Measurements from ENCODE around the gene ANK3. TPM values are rescaled to one million over a fixed set of nuclear protein-coding genes. Genes with fewer than 3 reads are reported as not detected.

The ANK3 gene
- total RNA-seq, 4 donors from 2014 or later, result 34.8 to 91.3 (median 56.7) TPM

DNA sequence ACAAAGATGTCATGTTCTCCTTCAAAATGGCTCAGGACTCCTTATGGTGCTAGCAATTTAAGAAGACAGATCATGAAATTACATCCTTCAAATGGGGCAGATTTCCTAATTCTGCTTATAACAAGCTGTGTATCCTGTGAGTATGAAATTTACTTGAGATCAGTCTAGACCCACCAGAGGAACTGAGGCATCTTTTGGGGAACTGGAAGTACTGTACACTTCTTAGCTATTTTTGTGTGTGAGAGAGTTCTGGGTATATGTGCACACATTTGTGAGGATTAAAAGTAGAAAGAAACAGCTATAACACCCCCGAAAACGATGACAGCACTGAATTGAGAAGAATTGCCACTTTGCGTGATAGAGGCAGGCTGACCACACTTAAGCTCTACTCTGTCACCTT is 296.4 kb downstream of the ANK3 start:
- Histone ChIP-seq H3K4me3 (no peak overlapping the region), H3K4me1 (no peaks in the 10 kb centered on the region), H3K27ac (no peak overlapping the region), H3K9me3 (no peaks in the 10 kb centered on the region), H3K27me3 (no peaks in the 10 kb centered on the region), H3K36me3 (no peaks in the 10 kb centered on the region)
- intact Hi-C loops (cut with DNase I; ENCODE audit: low total_unique reads), result no loop called here
- no peak for DNase-seq
- TF ChIP-seq, protein P1, sequence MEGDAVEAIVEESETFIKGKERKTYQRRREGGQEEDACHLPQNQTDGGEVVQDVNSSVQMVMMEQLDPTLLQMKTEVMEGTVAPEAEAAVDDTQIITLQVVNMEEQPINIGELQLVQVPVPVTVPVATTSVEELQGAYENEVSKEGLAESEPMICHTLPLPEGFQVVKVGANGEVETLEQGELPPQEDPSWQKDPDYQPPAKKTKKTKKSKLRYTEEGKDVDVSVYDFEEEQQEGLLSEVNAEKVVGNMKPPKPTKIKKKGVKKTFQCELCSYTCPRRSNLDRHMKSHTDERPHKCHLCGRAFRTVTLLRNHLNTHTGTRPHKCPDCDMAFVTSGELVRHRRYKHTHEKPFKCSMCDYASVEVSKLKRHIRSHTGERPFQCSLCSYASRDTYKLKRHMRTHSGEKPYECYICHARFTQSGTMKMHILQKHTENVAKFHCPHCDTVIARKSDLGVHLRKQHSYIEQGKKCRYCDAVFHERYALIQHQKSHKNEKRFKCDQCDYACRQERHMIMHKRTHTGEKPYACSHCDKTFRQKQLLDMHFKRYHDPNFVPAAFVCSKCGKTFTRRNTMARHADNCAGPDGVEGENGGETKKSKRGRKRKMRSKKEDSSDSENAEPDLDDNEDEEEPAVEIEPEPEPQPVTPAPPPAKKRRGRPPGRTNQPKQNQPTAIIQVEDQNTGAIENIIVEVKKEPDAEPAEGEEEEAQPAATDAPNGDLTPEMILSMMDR (IDR thresholded peaks at IDR 0.05), result no peak

DNA sequence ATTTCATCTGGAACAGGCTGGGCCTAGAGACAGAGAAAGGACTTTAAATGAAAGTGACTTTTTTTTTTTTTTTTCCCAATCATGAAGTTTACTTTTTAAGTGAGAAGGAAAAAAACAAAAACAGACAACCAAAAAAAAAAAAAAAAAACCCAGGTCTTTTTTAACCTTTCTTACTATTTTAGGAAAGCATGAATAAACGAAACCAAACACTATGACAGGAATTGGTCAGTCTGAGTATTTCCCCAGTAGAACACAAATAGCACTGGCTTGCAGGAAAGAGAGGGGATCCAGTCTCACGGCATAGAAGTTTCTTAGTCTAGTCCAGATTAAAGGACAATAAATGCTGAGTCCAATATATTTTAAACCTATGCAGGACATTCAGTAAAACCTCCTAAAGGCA is 302.8 kb downstream of the ANK3 start:
- intact Hi-C loops (cut with DNase I; ENCODE audit: low total_unique reads), result no loop called here
- TF ChIP-seq, protein P1 (IDR thresholded peaks at IDR 0.05), result no peak
- TF ChIP-seq POLR2A (IDR thresholded peaks at IDR 0.05), result no peak

DNA sequence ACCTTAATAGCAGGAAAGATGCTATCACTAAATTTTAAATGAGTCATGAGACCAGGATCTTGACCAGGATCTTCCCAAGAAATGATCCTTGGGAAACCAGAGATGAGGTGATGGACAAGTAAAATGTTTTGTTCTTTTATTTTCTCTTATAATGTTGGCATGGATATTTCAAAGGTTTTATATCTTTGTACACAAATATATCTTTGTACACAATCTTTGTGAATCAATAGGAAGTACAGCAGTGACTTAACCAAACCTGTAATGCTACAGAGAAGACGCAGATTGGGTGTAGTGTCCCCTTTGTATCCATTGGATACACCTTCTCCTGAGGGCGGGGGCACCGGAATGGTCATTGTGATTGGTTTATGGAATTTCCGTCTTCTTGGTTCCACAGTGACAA is 303.3 kb downstream of the ANK3 start:
- Histone ChIP-seq H3K27me3 (no peaks in the 10 kb centered on the region), H3K36me3 (no peaks in the 10 kb centered on the region), H3K4me1 (no peaks in the 10 kb centered on the region), H3K4me3 (no peak overlapping the region), H3K9me3 (no peaks in the 10 kb centered on the region), H3K27ac (no peak overlapping the region)
- TF ChIP-seq, protein P1 (IDR thresholded peaks at IDR 0.05), result no peak
- no peak for TF ChIP-seq POLR2A (IDR thresholded peaks at IDR 0.05)
- DNase-seq, result no peak
- intact Hi-C loops (cut with DNase I; ENCODE audit: low total_unique reads), result no loop called here

More for the DNA sequence above, 302.8 kb downstream of the ANK3 start:
- Histone ChIP-seq H3K9me3 (no peaks in the 10 kb centered on the region), H3K27me3 (no peaks in the 10 kb centered on the region), H3K36me3 (no peaks in the 10 kb centered on the region), H3K27ac (no peak overlapping the region), H3K4me1 (no peaks in the 10 kb centered on the region), H3K4me3 (no peak overlapping the region)
- no peak for DNase-seq

DNA sequence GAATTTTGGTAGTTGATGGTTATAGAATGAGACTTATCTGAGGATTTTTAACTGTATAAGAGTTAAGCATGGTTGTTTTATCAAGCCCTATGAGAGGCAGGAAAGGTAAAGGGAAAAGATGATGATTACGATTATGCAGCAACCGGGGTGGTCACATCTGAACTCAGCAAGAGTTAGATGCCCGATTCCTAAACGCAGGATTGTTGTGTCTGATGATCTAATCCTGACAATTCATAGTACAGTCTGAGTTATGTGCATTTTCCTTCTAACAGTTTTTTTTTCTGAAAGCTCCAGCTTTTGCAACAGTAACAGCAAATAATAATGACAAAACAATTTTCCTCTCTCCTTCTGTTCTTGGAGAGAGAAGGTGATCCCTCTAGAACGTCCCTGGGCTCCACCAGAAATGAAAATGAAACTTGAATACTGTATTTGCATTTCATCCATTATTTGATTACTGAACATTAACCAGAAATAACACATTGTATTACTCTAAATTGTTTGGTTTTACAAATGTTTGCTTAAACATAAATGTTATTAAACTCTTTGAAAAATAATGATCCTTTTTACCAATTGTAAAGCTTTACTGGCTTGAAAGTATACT is 306.8 kb downstream of the ANK3 start:
- no peak for TF ChIP-seq POLR2A (IDR thresholded peaks at IDR 0.05)
- TF ChIP-seq, protein P1 (IDR thresholded peaks at IDR 0.05), result no peak
- H3K9me3 ChIP-seq, result no peaks in the 10 kb centered on the region
- intact Hi-C loops (cut with DNase I; ENCODE audit: low total_unique reads), result no loop called here
- no peaks in the 10 kb centered on the region for H3K27me3 ChIP-seq
- no peak overlapping the region for H3K27ac ChIP-seq
- no peak for DNase-seq
- H3K4me1 ChIP-seq, result no peaks in the 10 kb centered on the region
- H3K4me3 ChIP-seq, result no peak overlapping the region
- H3K36me3 ChIP-seq, result no peaks in the 10 kb centered on the region

DNA sequence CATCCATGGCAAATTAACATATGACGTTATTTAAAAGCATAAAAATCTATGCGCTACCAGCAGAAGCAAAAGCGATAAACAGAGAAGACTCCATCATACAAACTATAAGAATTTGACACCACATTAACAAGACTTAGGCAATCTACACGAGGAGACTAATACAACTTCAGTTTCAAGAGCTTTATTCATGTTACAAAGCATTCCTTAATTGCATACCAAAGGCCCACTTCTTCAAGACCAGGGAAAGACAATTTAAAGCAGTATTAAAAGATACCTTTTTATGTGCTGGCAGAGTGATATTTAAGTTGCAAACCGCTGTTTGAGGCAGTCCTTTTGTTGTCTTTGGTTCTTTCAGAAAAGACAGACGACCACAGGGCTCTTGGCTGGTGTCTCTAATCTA is 307.3 kb downstream of the ANK3 start:
- intact Hi-C loops (cut with DNase I; ENCODE audit: low total_unique reads), result no loop called here
- H3K27me3 ChIP-seq, result no peaks in the 10 kb centered on the region
- no peak overlapping the region for H3K27ac ChIP-seq
- H3K36me3 ChIP-seq, result no peaks in the 10 kb centered on the region
- no peaks in the 10 kb centered on the region for H3K9me3 ChIP-seq
- TF ChIP-seq, protein P1 (IDR thresholded peaks at IDR 0.05), result no peak
- no peaks in the 10 kb centered on the region for H3K4me1 ChIP-seq
- DNase-seq, result no peak
- H3K4me3 ChIP-seq, result no peak overlapping the region

Measured in uterus (tissue), 4 donors.